HTERT RPE-1 (cell line): ENCODE measurements around the gene TPD52L1.
"Not testable (repeated sequence)": the region's sequence is repeated elsewhere in the genome, so short reads cannot be mapped to it uniquely, and the experiment has no call there.

Experiments
- in situ Hi-C: fragments of 300-500 bp; cut with MboI; formaldehyde crosslinking; loops from 4 replicates; pipeline ENCODE4 v1.14.3; 2020; ENCODE audit warnings: low sequenced_read_pairs

Gene TPD52L1

GRCh38 chr6:125269328-125269985 is 115.9 kb downstream of the TPD52L1 start:
- in situ Hi-C loops, result no loop called here

DNA sequence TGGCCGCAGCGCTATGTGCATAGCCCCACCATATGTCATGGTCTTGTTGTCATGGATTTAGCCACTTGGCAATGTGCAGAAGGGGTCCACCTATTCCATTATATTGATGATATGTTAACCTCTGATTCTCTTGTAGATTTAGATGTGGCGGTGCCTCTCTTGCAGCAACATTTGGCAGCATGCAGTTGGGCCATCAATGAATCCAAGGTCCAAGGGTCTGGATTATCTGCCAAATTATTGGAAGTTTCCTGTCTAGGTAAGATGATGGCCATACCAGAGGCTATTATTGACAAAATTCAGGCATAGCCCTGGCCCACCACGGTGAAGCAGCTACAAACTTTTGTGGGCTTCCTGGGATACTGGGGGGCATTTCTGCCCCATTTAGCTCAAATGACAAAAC is 116.8 kb downstream of the TPD52L1 start:
- in situ Hi-C loops, result no loop called here

- in situ Hi-C loops, result no loop called here
Observed at GRCh38 chr6:125271486-125272159, 118.0 kb downstream of the TPD52L1 start.

GRCh38 chr6:125273251-125273650 is 119.7 kb downstream of the TPD52L1 start:
- in situ Hi-C loops, result no loop called here

DNA sequence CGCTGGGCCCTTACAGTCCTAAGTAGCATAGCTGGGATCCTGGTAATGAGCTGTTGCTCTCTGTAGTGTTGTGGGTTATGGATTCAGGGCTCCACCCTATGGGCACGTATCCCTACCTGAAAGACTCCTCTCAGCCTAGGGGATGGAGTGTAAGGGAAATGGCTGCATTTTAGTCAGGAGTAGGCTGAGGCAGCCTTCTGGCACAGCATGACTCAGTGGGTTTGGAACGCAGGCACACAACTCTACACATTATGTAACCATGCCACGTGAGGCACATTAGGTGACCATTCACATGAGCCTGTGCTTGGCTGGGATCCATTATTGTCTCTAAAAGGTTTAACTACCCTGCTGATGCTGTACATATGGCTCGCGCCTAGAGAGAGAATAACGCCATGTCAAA is 120.4 kb downstream of the TPD52L1 start:
- in situ Hi-C loops, result no loop called here

DNA sequence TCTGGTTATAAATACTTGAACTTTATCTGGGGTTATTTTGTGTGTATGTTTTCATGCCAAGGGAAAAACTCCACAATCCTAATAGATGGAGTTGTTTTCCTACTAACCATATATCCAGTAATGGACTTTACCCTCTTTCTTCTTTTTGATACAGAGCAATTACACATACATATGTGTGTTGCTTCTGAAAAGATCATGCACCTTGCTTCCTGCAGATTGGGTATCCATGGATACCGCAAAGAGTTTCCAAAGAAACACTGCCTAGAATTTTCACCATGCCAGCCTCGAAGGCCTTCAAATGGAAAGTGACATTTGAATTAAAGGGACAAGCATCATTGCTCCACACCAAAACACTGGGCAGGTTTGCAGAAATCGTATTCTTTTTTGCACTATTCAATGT is 121.4 kb downstream of the TPD52L1 start:
- in situ Hi-C loops, result no loop called here

- in situ Hi-C loops, result no loop called here
Observed at GRCh38 chr6:125275779-125276178, 122.2 kb downstream of the TPD52L1 start.

DNA sequence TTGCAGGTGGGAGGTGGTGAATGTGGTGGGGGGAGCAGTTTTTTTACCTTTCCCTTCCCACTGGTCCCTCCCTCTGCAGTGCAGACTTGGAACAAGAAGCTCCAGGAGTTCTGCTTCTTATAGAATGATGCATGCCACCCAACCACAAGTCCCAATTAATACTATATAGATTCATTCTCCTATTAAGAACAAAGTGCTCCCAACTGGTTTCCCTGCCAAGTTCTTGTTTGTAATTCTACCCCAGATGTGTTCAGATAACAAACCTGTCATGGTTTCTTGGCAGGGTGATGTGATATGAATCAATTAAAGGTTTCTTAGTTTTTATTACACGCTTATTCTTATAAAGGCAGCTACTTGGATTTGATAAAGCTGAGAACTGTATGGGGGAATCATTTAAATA is 124.3 kb downstream of the TPD52L1 start:
- in situ Hi-C loops, result no loop called here

- in situ Hi-C loops, result no loop called here
Observed at GRCh38 chr6:125279961-125280360, 126.4 kb downstream of the TPD52L1 start.

- in situ Hi-C loops, result not testable (repeated sequence)
Observed at GRCh38 chr6:125280370-125281035, 126.9 kb downstream of the TPD52L1 start.

DNA sequence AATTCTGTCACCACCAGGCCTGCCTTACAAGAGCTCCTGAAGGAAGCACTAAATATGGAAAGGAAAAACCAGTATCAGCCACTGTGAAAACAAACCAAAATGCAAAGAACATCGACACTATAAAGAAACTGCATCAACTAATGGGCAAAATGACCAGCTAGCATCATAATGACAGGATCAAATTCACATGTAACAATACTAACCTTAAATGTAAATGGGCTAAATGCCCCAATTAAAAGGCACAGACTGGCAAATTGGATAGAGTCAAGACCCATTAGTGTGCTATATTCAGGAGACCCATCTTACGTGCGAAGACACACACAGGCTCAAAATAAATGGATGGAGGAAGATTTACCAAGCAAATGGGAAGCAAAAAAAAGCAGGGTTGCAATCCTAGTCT is 128.9 kb downstream of the TPD52L1 start:
- in situ Hi-C loops, result not testable (repeated sequence)

DNA sequence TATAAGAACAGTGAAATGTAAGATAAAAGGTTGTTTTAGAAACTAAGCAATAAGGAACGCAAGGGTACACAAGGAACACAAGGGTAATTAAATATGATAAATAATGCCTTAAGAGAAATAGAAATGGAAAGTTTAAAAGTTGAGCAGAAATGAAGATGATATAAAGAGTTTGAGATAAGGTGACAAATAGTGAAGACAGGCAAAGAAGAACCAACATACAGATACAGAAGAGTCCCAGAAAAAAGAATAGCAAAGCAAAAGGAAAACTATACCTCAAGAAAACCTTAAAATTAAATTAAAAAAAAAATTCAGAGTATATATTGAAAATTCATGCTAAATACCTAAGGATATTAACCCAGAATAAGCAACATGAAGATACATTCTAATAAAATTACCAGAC is 131.8 kb downstream of the TPD52L1 start:
- in situ Hi-C loops, result no loop called here

DNA sequence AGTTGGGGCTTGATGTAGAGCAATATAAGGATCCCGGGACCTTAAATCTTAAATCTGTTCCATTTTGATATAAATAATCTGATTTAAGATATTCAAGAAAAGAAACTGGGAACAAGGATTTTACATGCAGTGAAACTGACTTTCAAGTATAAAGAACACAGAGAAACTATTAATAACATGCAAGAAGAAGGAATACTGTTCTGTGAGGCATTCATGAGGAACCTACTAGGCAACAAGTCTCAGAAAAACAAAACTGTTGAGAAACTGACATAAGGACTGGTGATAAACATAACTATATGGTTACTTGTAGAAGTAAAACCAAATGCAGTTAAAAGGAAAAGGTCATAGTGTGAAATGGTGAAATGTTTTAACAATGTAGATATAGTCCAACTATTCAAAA is 132.4 kb downstream of the TPD52L1 start:
- in situ Hi-C loops, result no loop called here

DNA sequence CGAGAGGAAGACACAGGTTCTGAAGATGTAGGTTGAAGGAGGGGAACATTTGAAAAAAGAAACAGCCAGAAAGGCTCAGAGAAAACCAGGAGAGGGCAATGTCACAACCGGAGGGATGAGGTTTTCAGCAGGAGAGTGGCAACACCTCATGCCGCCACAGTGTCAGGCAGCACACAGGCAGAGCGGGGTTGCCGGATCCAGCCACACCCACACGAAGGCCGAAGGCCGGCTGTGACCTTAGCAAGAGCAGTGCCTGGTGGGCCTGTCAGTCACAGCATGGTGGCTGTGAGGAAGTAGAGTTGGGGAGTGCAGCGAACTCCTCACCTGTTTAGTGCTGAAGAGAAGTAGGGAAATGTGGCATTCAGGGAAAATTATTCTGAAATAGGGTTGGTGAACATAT is 134.1 kb downstream of the TPD52L1 start:
- in situ Hi-C loops, result no loop called here

- in situ Hi-C loops, result no loop called here
Observed at GRCh38 chr6:125293587-125293986, 140.0 kb downstream of the TPD52L1 start.

DNA sequence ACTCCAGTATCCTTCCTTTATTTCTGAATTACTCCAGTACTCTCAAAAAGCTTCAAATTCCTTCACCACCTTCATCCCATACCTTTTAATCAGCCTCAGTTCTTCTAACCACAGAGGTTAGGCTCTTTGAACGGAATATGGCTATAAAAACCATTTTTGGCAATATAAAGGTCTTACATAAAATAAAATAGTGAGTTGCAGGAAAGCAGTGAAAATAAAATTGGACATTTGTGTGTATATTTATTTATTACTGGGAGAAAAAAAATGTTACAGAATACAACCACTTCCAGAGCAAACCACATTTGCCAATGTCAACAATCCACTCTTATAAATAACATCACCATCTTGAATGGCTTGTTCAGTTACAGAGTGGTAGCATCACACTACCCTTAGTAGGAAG is 140.5 kb downstream of the TPD52L1 start:
- in situ Hi-C loops, result no loop called here

DNA sequence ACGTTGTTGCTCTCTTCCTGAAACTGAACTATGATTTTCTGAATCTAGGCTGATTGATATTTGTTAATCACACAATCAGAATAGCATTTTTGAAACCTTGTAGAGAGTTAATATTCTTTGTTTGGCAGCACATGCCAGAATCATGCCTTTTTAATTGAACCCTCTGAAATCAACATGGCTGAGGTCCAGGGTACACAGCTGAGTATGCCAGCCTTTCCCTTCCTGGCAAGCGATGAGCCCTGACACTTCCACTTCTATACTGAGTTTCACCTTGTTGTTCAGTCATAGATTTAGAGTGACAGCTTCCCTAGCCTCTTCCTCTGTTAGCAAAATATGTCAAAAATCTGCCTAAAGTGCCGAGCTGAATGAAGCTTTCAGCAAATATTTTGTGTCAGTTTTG is 141.4 kb downstream of the TPD52L1 start:
- in situ Hi-C loops, result no loop called here

DNA sequence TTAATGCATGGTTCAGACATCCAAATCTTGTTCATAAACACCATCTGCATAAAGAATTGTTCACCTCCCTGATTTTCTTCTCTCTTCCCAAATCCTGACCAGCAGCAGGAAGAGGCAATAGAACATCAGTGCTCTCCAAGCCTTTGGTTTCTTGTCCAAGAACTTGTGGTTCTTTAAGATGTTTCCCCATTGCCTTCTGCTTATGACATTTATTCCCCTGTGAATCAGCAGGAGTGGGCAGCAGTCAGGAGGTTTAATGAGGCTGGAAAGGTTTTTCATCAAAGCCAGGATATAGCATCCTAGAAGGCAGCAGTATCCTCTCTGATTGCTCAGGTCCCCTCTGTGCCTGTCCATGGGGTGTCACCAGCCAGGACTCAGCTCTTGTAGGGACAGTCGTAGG is 142.9 kb downstream of the TPD52L1 start:
- in situ Hi-C loops, result no loop called here

DNA sequence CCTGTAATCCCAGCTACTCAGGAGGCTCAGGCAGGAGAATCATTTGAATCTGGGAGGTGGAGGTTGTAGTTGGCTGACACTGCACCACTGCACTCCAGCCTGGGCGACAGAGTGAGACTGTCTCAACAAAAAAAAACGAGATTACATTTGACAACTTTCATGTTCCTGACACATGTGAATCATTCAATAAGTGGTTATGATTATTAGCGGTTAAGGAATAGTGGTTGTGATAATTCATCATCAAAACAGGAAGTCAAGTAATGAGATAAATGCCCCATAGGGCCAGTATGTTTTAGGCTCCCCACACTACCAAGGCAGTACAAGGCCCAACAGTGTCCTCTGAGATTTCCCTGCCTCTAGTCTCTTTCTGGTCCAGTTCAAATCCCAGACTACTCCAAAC is 145.7 kb downstream of the TPD52L1 start:
- in situ Hi-C loops, result no loop called here

- in situ Hi-C loops, result loop anchor here (25.0 kb wide), 1 partner anchor 461 kb away; no protein-coding TSS in a partner anchor
Observed at GRCh38 chr6:125300992-125301434, 147.4 kb downstream of the TPD52L1 start.

- in situ Hi-C loops, result loop anchor here (25.0 kb wide), 1 partner anchor 461 kb away; no protein-coding TSS in a partner anchor
Observed at GRCh38 chr6:125301435-125302391, 148.1 kb downstream of the TPD52L1 start, which contains the start of gene HDDC2. Gene HDDC2, minus strand, starts transcription at chr6:125301967. Its CDS starts 35 bp downstream, at chr6:125301932.
